NCI-H1694 treated with DMSO at 0.1 percent for 48 hours (cell line): ENCODE results near the gene SMAD7.
A peak's percentile ranks its signal among the peaks of the same experiment; 100 is the strongest.

Source experiments
- DNase-seq: peaks from one replicate; lab custom pipeline; 2025; lab: John Stamatoyannopoulos, UW

Gene SMAD7

DNA sequence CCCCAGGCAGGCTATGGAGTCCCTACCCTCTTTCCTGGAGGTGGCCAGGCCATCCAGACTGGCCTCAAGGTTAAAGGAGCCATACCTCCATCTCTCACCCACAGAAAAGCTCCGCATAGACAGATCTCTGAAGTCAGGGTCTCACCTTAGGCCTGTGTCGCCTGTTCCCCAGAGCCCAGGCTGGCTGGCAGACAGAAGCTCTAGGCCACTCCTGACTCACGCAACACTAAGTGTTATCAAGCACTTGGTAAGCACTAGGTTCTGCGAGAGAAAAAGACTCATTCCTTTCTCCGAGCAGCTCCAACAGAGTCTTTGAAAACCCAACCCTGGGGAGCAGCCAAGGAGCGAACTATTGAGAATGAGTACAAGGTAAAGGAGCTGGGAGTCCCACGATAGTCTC is 6.1 kb downstream of the SMAD7 start:
- no peak for DNase-seq

GRCh38 chr18:48943736-48944527 is 6.8 kb downstream of the SMAD7 start:
- DNase-seq: no peak

DNA sequence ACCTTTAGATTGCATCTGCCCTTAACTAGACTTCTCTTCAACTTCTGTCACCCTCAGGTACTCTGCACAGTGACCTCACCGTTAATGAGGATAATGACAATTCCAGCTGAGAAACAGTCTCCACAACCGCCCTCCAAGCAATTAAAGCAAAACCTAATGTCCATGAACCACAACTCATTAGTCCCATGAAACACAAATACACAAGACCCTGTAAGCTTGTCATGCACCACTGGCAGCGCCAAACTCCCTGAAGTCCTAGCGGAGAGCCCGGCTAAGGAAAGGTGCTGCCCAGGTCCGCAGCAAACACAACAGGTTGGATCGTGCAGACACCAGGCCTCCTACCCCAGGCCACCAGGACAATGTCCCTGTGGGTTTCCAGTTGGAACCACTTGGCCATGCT is 7.4 kb downstream of the SMAD7 start:
- DNase-seq: no peak

- DNase-seq: no peak
Observed at GRCh38 chr18:48942554-48943261, 8.1 kb downstream of the SMAD7 start.

DNA sequence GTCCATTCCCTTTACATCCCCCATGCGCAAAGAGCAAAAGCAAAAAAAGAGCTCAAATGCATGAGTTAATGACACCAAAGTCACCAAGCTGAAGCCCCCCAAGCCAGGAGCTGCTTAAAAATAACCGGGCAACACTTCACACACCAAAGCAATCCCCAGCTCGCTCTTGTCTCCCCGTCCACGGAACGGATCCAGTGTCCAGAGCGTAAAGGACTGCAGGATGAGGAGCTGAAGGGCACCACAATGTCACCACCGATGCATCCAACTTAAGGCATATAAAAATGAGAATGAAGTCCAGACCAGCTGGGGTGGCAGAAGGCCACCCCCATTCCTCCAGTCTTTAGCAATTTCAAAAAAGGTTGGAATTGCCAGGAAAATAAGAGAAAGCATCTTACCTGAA is 8.7 kb downstream of the SMAD7 start:
- no peak for DNase-seq

DNA sequence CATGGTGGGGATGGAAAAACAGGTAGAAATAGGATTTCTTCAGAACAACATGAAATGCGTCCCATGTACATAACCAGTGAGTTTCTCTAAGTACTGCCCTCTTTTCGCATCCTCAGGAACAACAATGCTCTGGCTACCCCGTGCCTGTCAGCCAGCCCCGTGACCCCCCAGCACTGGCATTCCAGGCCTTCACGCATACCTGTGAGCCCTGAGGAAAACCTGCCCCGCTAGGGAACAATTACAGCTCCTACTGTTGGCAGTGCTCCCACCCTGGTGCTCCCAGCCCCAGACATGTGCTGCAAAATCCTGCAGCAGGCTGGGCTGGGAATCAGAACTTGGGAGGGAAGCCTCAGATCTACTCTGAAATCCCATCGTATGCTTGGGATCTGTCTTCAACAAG is 9.1 kb downstream of the SMAD7 start:
- DNase-seq: no peak

DNA sequence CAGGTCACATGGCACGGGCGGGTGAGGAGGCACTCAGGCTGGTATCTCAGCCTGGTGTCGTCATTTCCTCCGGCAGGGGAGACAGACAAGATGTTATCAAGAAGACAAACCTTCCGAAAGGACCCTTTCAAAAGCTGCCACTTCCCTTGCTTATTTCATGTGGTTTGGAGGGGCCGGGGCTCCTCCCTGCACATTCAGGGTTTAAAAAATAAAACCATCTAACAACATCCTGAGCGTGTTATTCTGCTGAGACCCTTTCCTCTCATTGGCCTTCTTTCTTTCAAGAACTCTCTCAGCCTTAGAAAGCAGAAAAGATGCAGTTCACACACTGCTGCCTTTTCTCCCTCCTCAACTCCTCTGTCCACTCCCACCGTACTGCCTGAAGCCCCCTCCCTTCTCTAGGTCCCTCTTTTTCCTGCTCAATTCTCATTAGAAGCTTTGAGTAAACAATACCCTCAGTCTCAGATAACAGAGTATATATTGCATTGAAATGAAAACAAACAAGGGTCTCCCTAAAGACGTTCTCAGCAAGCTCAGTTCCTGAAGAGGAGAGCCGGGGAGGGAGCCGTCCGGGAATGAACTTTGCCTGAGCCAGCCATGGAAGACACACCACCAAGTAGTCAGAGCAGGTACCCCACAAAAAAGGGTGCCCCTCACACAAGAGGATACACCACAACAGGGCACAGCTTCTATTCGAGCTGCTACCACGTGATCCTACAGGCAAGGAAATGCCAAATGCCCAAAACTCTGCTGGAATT is 9.7 kb downstream of the SMAD7 start:
- no peak for DNase-seq

- no peak for DNase-seq
Observed at GRCh38 chr18:48939205-48940097, 11.3 kb downstream of the SMAD7 start.

DNA sequence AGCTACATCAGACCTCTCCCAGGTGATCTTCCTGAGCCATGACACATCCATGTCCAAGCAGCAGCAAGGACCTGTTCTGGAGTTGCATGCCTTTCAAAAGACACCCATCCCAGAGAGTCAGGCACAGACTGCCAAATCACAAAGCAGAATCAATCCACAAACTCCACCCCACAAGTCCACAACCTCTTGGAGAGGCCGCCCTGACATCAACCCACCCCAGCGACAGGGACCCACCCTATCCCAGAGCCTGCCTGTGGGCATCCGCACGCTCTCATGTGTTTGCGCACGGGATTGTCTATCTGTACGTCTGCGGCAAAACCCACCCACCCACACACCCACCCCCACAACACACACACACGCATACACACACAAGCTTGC is 11.9 kb downstream of the SMAD7 start:
- peak; percentile 14 for DNase-seq

GRCh38 chr18:48937869-48938750 is 12.7 kb downstream of the SMAD7 start:
- no peak for DNase-seq

DNA sequence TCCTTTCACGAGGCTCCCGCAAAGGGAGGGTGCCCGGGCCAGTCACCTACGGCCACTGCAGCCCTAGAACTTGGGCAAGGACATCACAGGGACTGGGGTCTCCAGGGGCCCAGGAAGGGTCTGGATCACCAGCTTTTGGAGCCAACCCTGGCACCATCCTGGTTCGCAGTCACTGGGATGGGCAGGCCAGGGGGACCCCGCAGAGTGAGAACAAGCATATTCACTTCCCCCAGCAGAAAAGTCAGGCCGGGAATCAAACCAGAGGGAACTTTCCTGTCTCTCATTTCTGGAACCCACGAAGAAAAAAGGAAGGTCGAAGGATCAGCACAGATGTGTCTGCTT is 15.4 kb downstream of the SMAD7 start:
- no peak for DNase-seq

DNA sequence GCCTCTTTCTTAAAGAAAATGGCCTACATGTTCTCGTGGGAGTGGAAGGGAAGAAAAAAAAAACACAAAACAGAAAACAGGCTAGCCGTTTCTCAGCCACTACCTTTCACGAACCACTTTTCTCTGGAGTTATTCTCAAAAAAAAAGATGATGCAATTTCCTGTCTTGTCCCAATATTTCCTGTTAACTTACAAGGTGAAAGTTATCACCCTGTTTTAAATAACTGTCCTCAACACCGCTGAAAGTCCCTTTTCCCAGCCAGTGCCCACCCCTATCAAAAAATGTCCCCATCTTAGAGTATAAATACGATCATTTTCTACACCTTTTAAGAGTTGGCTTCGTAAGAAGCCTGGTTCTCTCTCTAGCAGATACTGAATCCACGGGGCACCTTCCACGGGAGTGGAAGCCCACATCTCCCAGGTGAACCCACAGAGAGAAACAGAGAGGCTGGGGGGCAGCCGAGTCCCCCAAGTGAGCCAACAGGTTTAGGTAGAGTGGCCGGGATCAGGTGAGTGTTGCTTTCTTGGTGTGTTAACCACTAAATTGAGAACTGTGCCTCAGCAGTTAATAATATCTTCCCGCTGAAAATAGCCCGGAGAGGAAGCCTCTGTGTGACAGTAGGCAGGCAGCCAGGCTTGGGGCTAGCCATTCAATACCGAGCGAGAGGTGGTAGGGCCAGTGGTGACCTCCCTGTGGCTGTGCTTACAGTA is 15.9 kb downstream of the SMAD7 start:
- DNase-seq: no peak

DNA sequence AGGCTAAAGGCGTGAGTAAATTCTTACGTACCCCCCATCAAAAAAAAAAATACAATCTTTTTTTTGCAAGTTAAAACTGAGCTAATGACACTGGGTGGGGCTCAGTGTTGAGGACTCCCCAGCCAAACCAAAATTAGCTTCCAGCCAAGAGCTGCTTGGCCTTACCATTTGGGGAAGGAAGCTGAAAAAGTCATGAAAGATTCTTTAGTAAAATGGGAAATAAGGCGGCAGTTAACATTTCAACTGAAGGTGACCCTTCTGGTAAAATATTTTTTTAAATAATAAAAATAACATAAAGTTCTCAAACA is 16.4 kb downstream of the SMAD7 start:
- no peak for DNase-seq

- no peak for DNase-seq
Observed at GRCh38 chr18:48933578-48934414, 17.0 kb downstream of the SMAD7 start.

GRCh38 chr18:48932822-48933510 is 17.8 kb downstream of the SMAD7 start:
- no peak for DNase-seq

DNA sequence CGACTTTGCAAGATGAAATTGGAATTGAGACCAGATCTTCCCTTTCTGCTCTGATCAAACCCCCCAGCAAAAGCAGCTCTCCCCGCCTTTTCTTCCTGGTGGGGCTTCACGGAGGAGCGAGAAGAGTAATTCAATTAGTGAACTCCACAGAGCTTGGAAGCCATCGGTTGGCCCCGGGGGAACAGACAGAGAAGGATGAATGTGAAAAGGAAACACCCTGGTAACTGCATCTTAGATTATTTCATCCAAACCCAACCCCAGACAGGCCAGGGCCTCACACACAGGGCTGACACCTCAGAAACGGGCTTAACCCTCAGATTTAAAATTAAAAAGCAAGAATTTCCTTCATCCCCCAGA is 18.3 kb downstream of the SMAD7 start:
- DNase-seq: no peak

DNA sequence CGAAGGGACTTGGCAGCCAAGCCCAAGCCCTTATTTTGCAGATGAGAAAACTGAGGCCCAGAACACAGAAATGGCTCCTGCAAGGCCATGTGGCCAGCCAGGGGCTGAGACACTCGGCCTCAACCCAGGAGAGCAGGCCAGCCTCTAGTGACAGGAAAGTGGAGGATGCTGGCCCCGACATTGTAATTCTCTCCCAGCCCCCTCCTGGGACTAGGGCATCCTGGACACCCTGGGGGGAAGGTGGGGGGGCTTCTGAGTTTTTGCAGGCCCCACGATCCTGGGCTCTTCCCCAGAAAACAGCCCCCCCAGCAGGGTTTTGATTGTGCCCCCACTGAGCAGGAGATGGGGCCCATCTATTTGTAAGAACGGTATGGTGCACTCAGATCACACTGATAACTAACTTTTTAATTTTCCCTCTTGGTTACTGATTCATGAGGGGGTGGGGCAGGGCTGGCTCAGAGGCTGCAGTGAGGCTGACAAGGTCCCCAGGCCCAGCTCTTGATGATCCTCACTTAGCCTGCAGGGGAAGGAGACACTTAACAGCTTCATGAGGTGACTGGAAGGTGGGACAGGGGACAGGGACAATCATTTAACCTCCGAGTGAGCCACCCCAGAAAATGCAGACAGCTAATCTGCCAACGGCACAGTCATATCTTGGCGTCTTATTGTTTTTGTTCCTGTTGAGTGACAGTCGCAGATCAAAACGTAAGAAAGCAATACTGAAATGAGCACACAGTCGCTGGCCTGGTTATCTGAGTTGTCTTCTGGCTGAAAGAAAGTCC is 18.9 kb downstream of the SMAD7 start:
- DNase-seq: no peak

DNA sequence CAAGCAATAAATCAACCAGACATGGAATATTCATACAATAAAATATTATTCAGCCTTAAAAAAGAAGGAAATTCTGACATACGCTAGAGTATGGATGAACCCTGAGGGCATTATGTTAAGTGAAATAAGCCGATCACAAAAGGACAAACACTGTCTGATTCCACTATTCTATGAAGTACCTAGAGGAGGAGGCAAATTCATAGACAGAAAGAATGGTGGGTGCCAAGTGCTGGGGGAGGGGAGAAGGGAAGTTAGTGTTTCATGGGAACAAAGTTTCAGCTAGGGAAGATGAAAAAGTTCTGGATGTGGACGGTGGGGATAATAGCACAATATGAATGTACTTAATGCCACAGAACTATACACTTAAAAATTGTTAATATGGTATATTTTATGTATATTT is 19.8 kb downstream of the SMAD7 start:
- DNase-seq: no peak
